ENCODE results near the gene RAB36.

RAB36 gene

GRCh38 chr22:23140385-23140784 lies 4.9 kb upstream of the RAB36 start:
- DNase-seq, result no peak

GRCh38 chr22:23142546-23143105 lies 2.7 kb upstream of the RAB36 start:
- DNase-seq, result no peak

- no peak for DNase-seq
Observed at GRCh38 chr22:23143119-23143518, 2.2 kb upstream of the RAB36 start.

GRCh38 chr22:23144432-23144831 lies 845 bp upstream of the RAB36 start:
- DNase-seq, result no peak

- DNase-seq, result no peak
Observed at GRCh38 chr22:23145878-23146470, 697 bp downstream of the RAB36 start.

- no peak for DNase-seq
Observed at GRCh38 chr22:23146478-23147205, 1.4 kb downstream of the RAB36 start.

GRCh38 chr22:23147617-23148387 lies 2.5 kb downstream of the RAB36 start:
- DNase-seq, result no peak

GRCh38 chr22:23149743-23150238 lies 4.5 kb downstream of the RAB36 start:
- no peak for DNase-seq

GRCh38 chr22:23150762-23151161 lies 5.5 kb downstream of the RAB36 start:
- no peak for DNase-seq

GRCh38 chr22:23151827-23152226 lies 6.5 kb downstream of the RAB36 start:
- DNase-seq, result no peak

GRCh38 chr22:23152238-23153114 lies 7.2 kb downstream of the RAB36 start:
- DNase-seq, result no peak

- DNase-seq, result no peak
Observed at GRCh38 chr22:23153994-23154393, 8.7 kb downstream of the RAB36 start.

- no peak for DNase-seq
Observed at GRCh38 chr22:23154461-23154860, 9.2 kb downstream of the RAB36 start.

GRCh38 chr22:23155143-23155542 lies 9.9 kb downstream of the RAB36 start:
- DNase-seq, result no peak

GRCh38 chr22:23155831-23156230 lies 10.6 kb downstream of the RAB36 start:
- DNase-seq, result no peak

GRCh38 chr22:23156286-23156685 lies 11.0 kb downstream of the RAB36 start:
- DNase-seq, result no peak

- DNase-seq, result no peak
Observed at GRCh38 chr22:23157560-23158515, 12.6 kb downstream of the RAB36 start.

GRCh38 chr22:23158516-23159290 lies 13.4 kb downstream of the RAB36 start:
- DNase-seq, result no peak

- no peak for DNase-seq
Observed at GRCh38 chr22:23159291-23159630, 14.0 kb downstream of the RAB36 start.

GRCh38 chr22:23161029-23161428 lies 15.8 kb downstream of the RAB36 start:
- no peak for DNase-seq
